CD4-positive, alpha-beta T cell treated with Interleukin-15 for 1 hour (primary cell): ENCODE measurements around the gene GATB.

Experiments
- DNase-seq: peaks from one replicate; pipeline ENCODE4 v3.0.0-alpha.2; 2020

GATB gene

DNA sequence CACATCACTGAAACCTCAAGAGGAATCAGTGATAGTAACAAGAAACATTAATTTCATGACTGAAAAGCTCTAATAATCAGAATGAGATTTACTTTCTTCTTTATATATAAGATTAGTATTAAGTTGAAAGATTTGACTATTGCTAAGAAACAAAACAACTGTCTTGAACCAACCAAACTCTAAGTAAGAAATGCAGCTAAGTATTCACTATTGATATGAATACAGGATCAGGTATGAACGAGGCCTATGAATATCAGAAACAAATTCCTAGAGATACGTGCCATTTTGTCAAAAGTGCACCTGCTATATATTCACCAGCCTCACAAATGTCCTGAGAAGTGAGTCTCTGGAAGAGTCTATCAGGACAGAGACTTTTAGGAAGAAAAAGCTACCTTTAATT is 32.1 kb downstream of the GATB start:
- no peak for DNase-seq

DNA sequence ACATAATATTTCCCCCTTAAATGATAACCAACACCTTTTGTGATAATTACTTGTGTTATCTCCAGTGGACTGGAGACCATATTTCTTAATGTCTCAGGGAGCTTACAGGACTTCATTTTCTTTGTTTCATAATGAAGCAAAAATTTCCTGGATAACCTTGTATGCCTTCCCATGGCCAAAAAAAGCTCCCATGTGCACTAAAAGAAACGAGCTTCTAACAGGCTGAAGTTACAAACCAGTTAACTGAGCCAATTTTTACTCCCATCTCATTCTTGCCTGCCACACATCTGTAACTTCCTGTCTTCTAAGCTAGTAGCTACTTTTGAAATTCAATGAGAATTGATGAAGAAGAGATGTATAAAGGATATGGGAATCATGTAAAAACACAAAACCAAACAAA is 32.8 kb downstream of the GATB start:
- no peak for DNase-seq

DNA sequence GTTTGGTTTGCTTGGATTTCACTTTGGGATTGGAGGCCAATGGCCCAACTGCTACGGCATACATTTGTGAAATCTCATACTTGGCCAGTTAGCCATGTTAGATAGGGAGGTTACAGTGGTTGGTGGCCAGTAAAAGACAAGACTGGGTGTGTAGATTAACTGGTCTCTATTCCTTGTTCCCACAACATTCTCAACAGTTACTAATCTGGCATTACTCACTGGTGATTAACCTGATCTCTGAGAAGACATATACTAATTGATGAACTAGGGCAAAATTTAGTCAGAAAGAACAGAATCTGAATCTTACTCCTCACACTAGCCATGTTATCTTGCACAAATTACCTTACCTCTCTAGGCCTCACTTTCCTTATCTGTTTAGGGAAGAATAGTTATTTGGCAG is 33.4 kb downstream of the GATB start:
- no peak for DNase-seq

DNA sequence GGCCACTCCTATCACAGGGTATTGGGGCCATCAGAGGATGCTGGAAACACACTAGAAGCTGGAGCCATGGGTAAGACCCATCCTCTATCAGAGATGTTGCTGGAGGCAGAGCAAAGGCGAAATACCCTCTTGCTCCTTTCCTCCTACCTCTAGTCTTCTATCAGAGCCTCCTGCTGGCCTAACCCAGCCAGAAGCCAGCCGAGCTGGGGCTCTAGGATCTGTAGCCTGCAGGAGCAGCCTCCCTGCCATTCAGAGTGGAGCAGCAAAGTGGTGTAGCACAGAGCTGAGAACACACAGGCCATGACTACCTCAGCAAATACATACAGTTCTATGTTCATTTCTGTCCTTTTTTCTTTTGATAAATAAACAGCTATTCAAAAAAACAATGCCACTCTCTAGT is 35.7 kb downstream of the GATB start:
- DNase-seq = no peak

DNA sequence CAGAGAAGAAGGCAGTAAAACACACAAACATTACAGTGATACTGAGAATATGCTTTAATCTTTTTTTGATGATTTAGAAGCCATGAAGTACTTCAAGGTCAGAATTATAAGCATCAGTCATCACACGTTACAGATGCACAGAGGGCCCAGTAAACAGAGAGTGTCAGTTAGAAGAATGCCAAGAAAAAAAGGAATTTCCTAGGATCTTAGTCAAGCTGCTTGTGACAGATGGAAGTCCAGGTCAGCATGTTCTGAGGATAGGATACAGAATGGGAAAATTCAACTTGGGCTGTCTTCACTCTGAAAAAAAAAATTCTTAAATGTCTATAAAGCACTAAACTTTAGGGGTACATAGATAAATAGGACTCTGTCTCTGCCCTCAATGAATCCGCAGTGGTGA is 38.9 kb downstream of the GATB start:
- no peak for DNase-seq

DNA sequence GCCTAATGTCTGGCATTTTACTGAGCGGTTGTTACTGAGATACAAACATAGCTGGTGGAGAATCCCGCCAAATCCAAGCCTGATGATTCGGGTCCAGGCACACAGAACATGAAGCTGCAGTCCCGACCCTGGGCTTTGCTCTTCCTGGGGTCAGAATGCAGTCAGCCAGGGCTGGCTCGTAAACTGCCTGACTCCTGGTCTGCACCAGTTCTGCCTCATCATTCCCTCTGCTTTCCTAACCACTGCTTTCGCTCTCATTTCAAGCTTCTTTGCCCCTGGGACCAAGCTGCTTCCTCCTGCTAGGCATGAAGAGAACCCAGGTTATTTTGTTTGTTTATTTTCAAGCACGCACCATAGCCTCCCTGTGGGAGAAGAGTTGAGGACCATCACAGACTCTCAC is 39.3 kb downstream of the GATB start:
- no peak for DNase-seq

DNA sequence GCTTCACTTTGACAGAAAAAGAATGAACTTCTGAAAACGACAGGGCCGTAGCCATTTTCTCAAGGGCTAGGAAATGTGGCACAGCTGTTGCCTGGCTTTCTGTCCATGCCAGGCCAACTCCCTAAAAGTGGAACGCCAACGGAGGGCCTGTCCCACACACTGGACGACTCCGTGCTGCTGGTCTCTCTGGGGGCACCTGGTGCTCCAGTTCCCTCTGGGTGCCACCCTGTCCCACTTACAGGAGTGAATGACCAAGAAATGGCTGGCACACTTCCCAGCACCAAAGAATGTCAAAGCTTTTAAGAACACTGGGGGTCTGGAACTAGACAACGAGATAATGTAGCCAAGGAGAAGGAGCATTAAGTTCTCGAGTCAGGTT is 40.9 kb downstream of the GATB start:
- no peak for DNase-seq

DNA sequence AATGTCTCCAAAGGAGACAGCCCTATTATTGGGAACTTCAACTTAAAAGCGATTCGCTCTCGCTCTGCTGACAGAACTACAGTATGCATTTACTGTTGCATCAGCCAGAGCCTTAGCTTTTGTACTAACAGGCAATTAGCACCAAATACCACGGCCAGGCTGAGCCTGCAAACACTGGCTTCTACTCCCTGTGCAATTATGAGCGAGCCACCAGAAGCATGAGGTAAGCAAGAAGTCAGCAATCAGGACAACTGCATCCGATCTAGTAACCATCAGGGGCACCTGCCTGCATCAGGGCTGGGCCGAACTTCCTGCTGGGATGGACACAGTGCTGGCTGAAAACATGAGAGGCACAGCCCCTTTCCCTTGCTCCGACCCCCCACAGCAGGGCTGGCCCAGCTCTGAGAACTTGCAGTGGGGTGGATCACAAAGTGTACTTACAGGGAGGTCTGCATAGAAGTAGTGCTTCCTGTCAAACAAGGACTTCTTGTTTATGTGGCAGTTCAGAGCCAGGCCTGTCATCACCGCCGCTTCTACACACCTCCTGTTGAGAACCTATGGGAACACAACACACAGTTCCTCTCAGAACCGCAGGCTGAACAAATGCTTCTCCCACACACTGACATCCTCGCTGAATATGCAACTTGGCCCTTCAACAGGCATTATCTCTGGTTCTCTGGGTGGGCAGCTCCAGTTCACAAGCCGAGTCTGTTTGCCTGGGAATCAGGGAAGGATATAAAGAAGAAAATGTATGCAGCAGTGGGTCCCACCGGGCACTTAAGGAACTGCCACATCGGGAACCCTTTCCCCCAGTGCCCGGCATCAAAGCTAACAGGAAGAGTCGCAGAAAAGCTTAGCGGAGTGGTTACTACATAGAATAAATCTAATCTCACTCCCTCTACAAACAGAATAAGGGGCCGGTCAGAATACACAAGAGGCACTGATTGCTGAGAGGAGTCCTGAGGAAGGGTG is 41.5 kb downstream of the GATB start:
- no peak for DNase-seq

DNA sequence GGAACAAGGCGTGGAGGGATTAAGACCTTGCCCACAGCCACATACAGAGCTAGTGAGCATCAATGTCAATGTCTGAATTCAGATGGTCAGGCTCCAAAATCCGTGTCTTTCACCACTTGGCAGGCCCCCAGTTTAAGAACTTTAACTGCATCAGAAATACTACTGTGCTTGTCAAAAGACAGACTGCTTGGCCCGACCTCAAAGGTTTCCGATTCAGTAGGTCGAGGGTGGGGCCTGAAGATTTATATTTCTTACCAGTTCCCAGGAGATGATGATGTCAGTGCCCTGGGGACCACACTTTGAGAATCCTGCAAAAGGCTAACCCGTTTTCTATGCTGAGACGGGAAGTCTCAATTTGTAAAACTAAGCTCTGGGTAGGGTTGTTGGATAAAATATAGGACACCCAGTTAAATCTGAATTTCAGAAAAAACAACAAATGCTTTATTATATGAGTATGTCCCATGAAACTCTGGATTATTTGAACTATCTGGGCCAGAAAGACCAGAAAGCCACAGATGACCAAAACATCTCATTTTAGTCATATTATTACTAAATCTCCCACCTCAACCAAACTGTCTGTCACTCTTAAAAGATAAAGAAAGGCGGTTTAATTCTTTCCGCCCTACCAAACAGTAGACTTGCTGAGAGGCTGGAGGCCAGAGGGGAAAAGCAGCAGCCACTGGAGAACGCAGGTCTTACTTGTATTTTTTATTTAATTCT is 42.7 kb downstream of the GATB start:
- DNase-seq = no peak

DNA sequence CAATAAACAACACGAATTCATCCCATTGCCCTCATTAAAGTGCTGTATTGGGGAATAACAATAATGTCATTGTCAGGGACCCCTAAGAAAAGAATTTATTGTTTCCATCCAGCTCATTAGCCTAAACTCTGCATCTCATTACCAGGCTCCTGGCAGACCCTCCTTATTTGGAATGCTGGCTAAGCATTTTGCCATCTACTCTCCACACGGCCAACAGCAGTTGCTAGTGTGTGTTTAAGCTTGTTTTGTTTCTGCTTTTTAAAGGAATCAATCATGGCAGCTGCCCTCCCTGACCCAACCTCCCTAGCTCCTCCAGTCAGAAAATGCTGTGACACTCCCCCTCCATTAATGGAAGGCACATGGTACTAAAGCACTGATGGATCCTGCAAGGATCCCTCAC is 43.5 kb downstream of the GATB start:
- DNase-seq = no peak

DNA sequence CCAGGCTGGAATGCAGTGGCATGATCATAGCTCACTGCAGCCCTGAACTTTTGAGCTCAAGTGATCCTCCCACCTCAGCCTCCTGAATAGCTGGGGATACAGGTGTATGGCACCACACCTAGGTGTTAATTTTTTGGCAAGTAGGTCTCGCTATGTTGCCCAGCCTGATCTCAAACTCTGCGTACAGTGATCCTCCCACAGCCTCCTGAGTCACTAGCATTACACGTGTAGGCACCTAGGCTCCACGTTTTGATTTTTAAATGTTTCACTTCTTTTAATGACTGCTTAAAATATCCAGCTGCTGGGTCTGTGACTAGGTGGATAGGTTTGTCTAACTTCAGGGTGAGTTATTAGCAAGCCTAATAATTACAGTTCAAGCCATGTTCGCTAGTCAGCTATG is 44.5 kb downstream of the GATB start:
- no peak for DNase-seq

DNA sequence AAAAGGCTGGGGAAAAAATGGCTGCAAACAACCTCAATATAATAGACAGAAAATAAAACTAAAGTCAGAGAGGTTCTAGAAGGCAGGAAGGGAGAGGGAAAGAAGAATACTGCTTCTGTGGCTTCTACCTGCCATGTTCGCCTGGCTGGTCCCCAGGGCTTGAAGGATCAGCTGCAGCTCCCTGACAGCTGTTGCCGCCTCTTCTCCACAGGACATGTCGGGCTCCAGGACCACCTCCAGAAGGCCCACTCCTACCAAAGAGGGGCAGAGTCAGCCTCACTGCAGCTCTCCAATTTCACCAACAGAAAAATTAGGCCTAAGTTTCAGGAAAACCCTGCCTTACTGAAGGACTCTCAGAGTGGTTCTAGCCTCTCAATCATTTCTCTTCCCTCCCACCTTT is 44.9 kb downstream of the GATB start:
- DNase-seq = no peak

DNA sequence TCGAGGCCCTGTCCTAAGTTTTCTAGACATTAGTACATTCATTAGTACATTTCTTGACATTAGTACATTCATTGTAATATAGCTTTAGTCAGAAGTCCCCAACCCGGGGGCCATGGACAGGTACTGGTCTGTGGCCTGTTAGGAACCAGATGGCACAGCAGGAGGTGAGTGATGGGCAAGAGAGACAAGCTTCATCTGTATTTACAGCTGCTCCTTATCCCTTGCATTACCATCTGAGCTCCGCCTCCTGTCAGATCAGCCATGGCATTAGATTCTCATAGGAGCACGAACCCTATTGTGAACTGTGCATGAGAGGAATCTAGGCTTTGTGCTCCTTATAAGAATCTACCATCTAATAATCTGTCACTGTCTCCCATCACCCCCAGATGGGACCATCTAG is 48.0 kb downstream of the GATB start:
- no peak for DNase-seq

DNA sequence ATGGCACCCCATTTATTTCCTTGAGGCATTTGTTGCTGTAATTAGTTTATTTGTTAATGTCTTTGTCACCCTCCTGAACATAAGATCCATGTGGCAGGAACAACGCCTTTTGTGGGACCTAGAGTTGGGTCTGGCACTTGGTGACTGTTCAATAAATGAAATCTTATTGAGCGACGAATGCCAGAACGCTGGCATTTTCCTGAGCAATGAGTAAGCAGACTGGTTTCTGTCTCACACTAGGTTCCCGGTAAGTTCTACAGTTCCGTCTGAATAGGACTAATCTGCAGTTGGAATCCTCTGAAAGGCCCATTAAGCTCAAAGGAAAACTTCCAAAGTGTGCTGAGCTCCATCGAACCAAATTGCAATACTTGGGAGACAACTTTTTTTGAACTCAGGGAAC is 49.2 kb downstream of the GATB start:
- DNase-seq = no peak

DNA sequence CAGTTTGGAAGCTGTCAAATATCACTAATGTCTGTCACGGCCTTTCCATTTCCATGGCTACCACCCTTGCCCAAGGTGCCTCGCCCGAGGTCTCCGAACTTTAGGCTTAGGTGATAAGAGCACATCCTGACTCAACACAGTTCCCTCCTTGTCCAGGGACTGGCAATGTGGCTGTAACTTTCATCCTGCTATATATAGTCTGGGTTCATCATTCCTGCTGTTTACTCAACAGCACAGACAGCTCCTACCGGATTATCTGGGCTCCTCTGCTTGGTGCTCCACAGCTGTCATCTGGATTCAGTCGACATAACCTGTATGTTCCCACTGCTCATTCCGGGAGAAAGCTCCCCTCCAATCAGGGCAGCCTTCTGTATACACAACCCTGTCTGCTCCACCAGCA is 51.2 kb downstream of the GATB start:
- DNase-seq = no peak

DNA sequence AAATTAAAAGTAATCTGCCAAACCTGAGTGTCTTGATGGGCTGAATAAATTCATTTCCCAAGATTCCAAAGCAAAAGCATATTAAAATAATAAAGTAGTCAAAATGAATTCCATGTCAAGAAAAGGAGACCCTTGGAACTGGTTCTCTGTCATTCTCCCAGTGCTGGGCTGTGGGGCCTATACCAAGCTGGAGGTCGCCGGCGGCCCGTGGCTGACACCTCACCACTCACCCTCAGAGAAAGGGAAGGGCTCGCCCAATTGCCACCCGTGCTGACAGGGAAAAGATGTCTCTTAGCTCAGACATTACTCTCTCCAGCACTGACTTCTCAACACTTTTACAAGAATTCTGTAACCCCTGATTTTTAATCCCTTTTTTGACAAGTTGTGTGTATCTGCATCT is 51.7 kb downstream of the GATB start:
- no peak for DNase-seq

DNA sequence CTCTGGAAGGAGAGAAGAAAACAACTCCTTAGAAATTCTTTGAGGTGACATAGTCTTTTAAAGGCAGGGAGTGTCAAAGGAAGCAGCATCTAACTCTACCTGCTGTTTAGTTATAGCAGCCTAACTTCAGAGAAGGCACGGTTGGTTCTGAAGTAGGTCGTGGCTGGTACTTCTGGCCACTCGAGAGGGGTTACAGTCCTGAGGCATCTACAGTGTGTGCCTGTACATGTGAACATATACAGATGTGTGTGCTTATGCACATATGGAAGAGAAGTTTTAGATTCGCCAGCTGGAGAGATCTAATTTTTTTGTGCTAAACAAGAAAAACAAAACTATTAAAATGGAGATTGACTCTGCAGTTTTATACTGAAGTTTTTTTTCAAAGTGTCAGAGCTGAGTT is 52.7 kb downstream of the GATB start:
- no peak for DNase-seq

DNA sequence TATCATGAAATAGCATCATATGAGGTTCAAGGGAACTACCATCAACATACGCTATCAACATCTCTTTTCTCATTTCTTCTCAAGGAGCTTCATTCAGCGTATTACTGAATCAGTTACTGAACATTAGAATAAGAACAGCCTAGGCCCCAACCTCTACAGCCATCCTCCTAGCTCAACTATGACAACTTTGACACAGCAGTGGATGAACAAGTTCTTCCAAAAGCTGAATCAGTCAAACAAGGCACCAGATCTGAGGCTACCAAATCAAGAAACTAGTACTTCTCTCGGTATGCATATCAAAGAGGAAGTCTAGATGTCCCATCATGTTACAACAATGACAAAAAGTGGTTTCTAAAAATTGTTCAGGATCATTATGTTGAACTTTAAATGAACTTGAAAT is 57.4 kb downstream of the GATB start:
- no peak for DNase-seq

DNA sequence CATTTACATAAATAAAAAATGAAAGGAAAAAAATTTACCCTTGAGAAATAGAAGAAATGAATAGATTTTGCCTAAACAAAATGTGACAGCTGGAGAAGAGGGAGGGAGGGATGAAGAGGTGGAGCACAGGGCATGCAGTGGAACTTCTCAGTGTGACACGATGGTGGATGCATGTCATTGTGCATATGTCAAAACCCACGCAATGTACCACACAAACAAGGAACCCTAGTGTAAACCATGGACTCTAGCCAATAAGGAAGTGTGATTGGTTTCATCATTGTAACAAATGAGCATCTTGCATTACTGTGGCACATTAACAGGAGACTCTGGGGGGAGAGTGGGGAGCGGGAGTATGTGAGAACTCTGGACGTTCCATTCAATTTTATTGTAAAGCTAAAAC is 58.6 kb downstream of the GATB start:
- no peak for DNase-seq

DNA sequence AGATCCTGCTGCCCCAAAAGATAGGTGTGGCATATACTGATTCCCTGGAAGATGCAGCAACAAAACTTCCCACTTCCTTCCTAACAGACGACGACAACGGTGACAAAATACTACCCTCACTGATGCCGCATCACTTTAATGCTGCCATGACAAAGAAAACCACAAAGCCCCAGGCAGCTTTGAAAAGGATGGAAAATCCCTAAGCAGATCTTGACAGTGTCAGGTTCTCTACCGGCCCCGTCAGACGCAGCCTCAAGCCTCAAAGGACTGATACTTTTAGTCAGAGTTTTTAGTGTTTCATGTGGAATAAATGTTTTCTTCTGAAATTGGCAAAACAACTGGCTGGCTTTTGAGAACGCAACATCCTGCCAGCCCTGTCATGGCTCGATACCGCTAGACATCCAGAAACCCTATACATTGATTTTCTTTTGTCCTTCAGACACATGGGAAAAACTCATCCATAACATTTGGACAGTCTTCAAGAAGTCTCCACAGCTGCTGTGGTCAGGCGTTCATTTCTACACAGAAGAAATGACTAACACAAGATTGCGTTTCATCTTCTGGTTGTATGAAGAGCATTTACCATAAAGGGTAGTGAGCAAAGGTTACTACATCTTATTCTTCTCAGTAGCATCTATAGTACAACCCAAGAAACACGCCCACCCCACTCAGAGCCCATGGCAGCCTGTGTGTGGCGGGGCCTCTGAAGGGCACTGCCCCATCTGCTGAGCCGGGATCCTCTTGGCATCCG is 60.1 kb downstream of the GATB start:
- no peak for DNase-seq

DNA sequence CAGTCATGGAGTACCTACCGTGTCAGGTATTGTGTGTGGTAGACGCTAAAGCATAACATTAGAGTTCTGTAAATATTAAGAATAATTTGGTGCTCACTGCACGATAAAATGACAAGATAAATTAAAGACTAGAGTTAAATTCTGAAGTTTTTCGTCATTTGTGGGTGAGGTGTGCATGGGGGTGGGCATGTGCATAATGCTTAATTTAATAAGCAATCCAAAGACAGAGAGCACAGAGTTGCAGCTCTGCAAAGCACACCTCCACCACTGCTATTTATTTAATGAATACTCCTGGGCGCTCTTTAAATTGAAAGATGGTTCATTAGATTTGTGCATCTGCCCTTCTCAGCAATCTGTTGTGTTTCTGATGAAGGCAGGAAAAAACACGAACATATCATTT is 62.6 kb downstream of the GATB start:
- no peak for DNase-seq

DNA sequence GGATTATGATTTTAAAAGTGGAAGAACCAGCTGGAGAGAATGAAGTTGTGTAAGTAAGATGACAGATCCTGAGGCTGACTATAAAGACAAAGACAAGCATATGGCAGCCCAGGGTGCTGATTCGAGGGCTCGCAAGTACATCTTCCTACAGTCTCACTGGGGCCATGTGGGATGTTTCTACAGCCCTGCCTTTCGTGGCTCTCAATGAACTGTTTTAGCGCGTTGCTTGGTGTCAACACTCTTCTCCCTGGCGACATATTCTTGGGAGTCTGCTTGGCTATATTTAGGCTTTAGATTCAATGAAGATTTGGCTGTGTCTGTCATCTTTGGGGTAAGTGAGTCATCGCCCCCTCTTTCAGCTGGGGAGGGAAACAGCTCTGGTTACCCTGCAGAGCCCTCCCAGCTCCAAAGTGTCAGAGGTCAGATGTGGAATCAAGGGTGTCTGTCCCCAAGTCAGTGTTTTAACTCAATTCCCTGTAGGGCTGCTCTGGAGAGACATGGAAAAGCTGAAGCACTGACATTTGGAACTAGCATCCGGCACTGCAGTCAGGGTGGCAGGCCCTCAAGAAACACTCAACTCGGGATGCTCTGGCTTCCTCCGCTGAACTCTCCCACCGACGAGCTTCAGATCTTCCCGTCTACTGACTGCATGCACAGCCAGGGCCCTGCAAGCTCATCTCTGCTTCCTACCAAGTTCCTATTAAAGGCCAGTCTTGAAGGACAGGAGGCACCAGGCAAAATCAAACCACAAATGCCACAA is 65.7 kb downstream of the GATB start:
- no peak for DNase-seq
